ENCODE data around the gene SCYL1. TPM values are rescaled to one million over a fixed set of nuclear protein-coding genes. Genes with fewer than 3 reads are reported as not detected.

The SCYL1 gene
- total RNA-seq, 2 donors from 2014 or later: 55.0 to 62.3 TPM

GRCh38 chr11:65583589-65583988, 58.7 kb downstream of the SCYL1 start:
- H3K4me3 ChIP-seq: no peak overlapping the region
- DNase-seq (no peak), ATAC-seq (no peak)
- no peaks in the 10 kb centered on the region for H3K27me3 ChIP-seq
- H3K36me3 ChIP-seq (replicated peaks in 1 of 2; ENCODE audit: insufficient read depth in 1 of 2, low read depth in 2 of 2): peaks cover 0 to 1% of the 10 kb centered on the region in 2 donors
- intact Hi-C loops (cut with DNase I): no loop called here
- no peaks in the 10 kb centered on the region for H3K4me1 ChIP-seq
- WGBS, 2 donors: 78 to 86% methylated on average over 8 to 10 of the region's 10 CpGs
- H3K9me3 ChIP-seq: no peaks in the 10 kb centered on the region
- TF ChIP-seq, protein P1, sequence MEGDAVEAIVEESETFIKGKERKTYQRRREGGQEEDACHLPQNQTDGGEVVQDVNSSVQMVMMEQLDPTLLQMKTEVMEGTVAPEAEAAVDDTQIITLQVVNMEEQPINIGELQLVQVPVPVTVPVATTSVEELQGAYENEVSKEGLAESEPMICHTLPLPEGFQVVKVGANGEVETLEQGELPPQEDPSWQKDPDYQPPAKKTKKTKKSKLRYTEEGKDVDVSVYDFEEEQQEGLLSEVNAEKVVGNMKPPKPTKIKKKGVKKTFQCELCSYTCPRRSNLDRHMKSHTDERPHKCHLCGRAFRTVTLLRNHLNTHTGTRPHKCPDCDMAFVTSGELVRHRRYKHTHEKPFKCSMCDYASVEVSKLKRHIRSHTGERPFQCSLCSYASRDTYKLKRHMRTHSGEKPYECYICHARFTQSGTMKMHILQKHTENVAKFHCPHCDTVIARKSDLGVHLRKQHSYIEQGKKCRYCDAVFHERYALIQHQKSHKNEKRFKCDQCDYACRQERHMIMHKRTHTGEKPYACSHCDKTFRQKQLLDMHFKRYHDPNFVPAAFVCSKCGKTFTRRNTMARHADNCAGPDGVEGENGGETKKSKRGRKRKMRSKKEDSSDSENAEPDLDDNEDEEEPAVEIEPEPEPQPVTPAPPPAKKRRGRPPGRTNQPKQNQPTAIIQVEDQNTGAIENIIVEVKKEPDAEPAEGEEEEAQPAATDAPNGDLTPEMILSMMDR (IDR thresholded peaks at IDR 0.05): no peak
- TF ChIP-seq POLR2A (IDR thresholded peaks at IDR 0.05): no peak
- no peak overlapping the region for H3K27ac ChIP-seq

DNA sequence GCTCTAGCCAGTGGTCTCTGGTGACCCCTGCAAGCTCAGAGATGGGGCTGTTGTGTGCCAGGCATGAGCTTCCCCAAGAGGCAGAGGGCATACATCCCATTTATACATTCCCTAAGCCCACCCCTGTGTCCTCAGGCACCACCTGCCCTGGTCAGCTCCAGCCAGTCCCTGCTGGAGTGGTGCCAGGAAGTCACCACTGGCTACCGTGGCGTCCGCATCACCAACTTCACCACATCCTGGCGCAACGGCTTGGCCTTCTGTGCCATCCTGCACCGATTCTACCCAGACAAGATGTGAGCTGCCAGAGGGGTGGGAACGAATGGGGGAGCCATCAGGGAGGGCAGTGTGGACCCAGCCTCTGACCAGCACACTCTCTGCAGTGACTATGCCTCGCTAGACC, 59.2 kb downstream of the SCYL1 start:
- ATAC-seq (no peak), DNase-seq (no peak)
- no peak overlapping the region for H3K27ac ChIP-seq
- TF ChIP-seq, protein P1 (IDR thresholded peaks at IDR 0.05): no peak
- no peak for TF ChIP-seq POLR2A (IDR thresholded peaks at IDR 0.05)
- H3K9me3 ChIP-seq: no peaks in the 10 kb centered on the region
- no peaks in the 10 kb centered on the region for H3K27me3 ChIP-seq
- no peak overlapping the region for H3K4me3 ChIP-seq
- H3K4me1 ChIP-seq: no peaks in the 10 kb centered on the region
- intact Hi-C loops (cut with DNase I): no loop called here
- WGBS, 2 donors: 72 to 82% methylated on average over 6 to 8 of the region's 8 CpGs
- peaks cover 0 to 1% of the 10 kb centered on the region in 2 donors for H3K36me3 ChIP-seq (replicated peaks in 1 of 2; ENCODE audit: insufficient read depth in 1 of 2, low read depth in 2 of 2)

- TF ChIP-seq, protein P1 (IDR thresholded peaks at IDR 0.05): no peak
- no peak for TF ChIP-seq POLR2A (IDR thresholded peaks at IDR 0.05)
- WGBS, 2 donors: 35 to 37% methylated on average over 9 to 45 of the region's 46 CpGs
- H3K27ac ChIP-seq: no peak overlapping the region
- H3K9me3 ChIP-seq: no peaks in the 10 kb centered on the region
- no peaks in the 10 kb centered on the region for H3K4me1 ChIP-seq
- H3K4me3 ChIP-seq: no peak overlapping the region
- intact Hi-C loops (cut with DNase I): no loop called here
- peak in 3 of 4 donors; percentile 42 to 48 (median 47) for DNase-seq
- ATAC-seq: peak; percentile 13
- H3K36me3 ChIP-seq (replicated peaks in 1 of 2; ENCODE audit: insufficient read depth in 1 of 2, low read depth in 2 of 2): peaks cover 0 to 1% of the 10 kb centered on the region in 2 donors
- no peaks in the 10 kb centered on the region for H3K27me3 ChIP-seq
Observed at GRCh38 chr11:65584723-65585171, 59.9 kb downstream of the SCYL1 start.

DNA sequence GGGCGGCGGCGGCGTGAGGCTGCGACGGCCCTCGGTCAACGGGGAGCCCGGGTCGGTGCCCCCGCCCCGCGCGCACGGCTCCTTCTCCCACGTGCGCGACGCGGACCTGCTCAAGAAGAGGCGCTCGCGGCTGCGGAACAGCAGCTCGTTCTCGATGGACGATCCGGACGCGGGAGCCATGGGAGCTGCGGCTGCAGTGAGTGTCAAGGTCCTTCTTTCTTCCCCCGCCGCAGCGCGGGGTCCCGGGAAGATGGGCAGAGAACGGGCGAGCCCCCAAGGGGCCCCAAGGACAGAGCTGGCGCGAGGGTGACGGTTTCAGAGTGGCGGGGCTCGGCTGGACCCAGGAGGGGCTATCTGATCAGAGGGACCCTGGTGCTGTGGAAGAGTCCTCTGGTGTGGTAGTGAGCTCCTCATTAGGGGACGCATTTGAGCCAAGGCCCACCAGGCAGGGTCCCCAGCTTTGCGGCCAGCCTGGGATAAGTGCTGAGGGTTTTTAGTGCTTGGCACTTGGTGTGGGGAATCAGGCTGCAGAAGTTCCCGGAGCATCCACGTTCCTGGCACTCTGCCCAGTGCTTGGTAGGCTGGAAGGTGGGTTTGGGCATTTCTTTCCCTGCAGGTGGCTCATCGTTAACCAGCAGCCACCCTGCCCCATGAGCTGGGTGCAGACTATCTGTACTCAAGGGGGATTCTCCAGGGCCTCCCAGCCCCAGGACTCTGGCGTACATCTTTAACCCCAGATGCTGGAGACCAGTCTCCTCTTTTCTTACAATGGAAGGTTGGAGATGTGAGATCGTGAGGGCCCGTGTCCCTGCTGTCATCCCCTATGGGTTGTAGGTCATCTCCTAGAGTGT, 60.7 kb downstream of the SCYL1 start:
- DNase-seq (no peak), ATAC-seq (no peak)
- Histone ChIP-seq H3K9me3 (no peaks in the 10 kb centered on the region), H3K4me3 (no peak overlapping the region), H3K4me1 (no peaks in the 10 kb centered on the region), H3K36me3 (replicated peaks in 1 of 2; ENCODE audit: insufficient read depth in 1 of 2, low read depth in 2 of 2) (peaks cover 0 to 1% of the 10 kb centered on the region in 2 donors), H3K27me3 (no peaks in the 10 kb centered on the region), H3K27ac (no peak overlapping the region)
- WGBS, 2 donors: 58 to 71% methylated on average over 23 to 35 of the region's 51 CpGs
- intact Hi-C loops (cut with DNase I): no loop called here
- TF ChIP-seq, protein P1 (IDR thresholded peaks at IDR 0.05): no peak
- no peak for TF ChIP-seq POLR2A (IDR thresholded peaks at IDR 0.05)

Measured in body of pancreas (tissue), 4 donors.